Ishikawa (cell line): Measurements from ENCODE around the gene GBP5.

Experiments
- CEBPB ChIP-seq: IDR thresholded peaks from 2 replicates; pipeline ENCODE4 v1.6.1; 2012
- CREB1 ChIP-seq: IDR thresholded peaks from 2 replicates; pipeline ENCODE4 v1.6.1; 2012; ENCODE audit warnings: low read depth
- EP300 ChIP-seq: IDR thresholded peaks from 2 replicates; pipeline ENCODE4 v1.6.1; 2012; ENCODE audit warnings: borderline replicate concordance
- FOXM1 ChIP-seq: IDR thresholded peaks from 2 replicates; pipeline ENCODE4 v1.6.1; 2012; ENCODE audit warnings: low read depth, borderline replicate concordance
- RAD21 ChIP-seq: IDR thresholded peaks from 2 replicates; pipeline ENCODE4 v1.6.1; 2012; ENCODE audit warnings: low read depth
- TAF1 ChIP-seq: IDR thresholded peaks from 2 replicates; pipeline ENCODE4 v1.6.1; 2012; ENCODE audit warnings: low read depth, mild to moderate bottlenecking
- TEAD4 ChIP-seq: IDR thresholded peaks from 2 replicates; pipeline ENCODE4 v1.6.1; 2012
- YY1 ChIP-seq: IDR thresholded peaks from 2 replicates; pipeline ENCODE4 v1.6.1; 2012; ENCODE audit warnings: low read depth
- TF ChIP-seq, protein P1 (sequence below): IDR thresholded peaks from 2 replicates; pipeline ENCODE4 v1.6.1; 2012

DNA sequence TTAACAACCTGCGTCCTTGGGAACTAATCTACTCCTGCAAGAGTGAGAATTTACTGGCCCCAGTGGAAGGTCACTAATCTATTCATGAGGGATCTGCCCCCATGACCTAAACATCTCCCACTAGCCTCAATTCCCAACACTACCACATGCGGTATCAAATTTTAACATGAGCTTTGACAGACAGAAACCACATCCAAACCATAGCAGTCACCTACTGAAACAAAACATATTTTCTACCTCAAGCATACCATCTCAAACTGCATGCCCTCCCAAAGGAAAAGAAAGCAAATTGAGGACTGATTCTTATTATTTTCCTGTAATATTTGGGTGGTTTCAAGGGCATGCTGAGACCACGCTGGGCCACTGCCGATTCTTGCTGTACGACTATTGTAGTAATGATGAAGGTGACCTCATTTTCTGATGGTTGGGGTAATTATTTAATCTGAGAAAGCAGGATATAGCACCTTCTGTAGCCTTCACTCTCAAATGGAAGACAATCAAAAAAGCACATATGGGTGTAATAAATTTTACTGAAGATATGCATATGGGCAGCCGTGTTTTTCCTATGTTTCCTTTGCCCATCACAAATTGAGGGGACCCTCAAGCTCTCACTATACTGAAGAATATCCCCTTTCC, 13.2 kb upstream of the GBP5 start:
- TF ChIP-seq TEAD4 (no peak), CREB1 (no peak), YY1 (no peak), FOXM1 (no peak), EP300 (no peak), RAD21 (no peak), CEBPB (no peak), TAF1 (no peak)
- TF ChIP-seq, protein P1, sequence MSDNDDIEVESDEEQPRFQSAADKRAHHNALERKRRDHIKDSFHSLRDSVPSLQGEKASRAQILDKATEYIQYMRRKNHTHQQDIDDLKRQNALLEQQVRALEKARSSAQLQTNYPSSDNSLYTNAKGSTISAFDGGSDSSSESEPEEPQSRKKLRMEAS: no peak
